Stimulated activated CD4-positive, alpha-beta T cell treated with anti-CD3 and anti-CD28 coated beads, TNF-alpha, amount 100 ng/mL, for 48 hours (primary cell): ENCODE measurements around the gene CACNA1H.
"Not testable (repeated sequence)": the region's sequence is repeated elsewhere in the genome, so short reads cannot be mapped to it uniquely, and the experiment has no call there.

Experiments used
- DNase-seq, 3 donors: peaks; one replicate each; pipeline ENCODE4 v3.0.0-alpha.2; 2020; ENCODE audit warnings: low read depth in 3 of 3

Gene CACNA1H

DNA sequence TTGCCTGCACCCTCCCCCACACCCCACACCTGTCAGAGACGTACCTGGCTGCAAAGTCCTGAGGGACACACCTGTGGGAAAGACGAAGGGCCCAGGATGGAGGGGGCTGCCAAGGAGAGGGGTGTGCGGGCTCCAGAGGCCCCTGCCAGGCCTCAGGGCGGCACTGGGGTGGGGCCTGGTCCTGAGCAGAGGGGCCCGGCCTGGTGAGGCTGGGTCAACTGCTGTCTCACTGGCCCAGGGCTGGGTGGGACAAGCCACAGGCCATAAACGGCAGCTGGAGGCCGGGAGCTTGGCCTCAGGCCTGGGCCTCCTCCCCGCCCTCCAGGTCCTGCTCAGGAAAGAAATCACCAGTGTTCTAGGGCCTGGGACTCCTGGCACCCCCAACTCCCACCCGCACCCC lies 71.7 kb downstream of the CACNA1H start:
- DNase-seq: no peak

GRCh38 chr16:1225051-1225451 lies 72.1 kb downstream of the CACNA1H start, which contains the start of gene TPSG1:
TPSG1 (minus strand) TSS chr16:1225268; CDS start chr16:1225252, 16 bp downstream.
- DNase-seq: no peak

DNA sequence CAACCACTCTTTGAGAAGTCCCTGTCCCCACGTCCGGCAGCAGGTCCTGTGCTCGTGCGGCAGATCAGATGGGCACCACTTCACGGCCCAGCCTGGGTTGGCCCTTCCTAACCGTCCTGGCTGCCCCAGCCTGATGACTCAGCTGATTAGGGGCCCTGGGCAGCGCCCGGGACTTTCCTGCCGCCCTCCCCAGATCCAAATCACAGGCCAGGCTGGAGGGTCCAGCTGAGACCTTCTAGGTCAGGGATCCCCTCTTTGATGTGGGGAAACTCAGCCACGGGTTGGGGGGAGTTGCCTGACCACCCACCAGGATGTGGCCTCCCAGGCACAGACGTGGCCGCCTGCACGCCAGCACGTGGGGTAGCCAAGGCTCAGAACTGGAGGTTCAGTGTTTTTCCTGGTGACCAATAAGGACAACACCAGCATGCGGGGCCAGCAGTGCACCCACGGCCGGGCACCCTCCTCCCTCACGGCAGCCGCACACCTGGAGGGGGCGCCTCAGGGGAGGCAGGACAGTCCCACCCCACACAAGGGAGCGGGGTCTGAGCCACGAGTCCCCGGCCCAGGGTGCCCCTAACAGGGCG lies 72.9 kb downstream of the CACNA1H start:
- DNase-seq: not testable (repeated sequence)

GRCh38 chr16:1226692-1227091 lies 73.8 kb downstream of the CACNA1H start:
- not testable (repeated sequence) for DNase-seq

GRCh38 chr16:1228227-1228626 lies 75.3 kb downstream of the CACNA1H start:
- not testable (repeated sequence) for DNase-seq

DNA sequence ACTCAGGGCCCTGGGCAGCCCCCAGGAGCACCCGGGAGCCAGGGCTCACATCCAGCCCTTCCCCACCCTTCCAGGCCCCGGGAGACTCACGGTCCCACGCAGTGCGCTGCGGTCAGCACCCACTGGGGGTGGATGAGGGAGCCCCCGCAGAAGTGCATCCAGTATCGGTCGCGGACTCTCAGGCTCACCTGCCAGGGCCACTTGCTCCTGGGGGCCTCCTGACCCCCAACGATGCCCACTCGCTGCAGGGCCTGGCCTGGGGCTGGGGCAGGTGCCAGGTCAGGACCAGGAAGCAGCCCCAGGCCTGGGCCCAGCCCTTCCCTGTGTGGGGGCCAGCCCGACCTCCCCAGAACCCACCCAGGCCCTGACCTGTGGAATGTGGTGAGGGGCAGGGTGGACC lies 76.6 kb downstream of the CACNA1H start:
- DNase-seq: not testable (repeated sequence)

DNA sequence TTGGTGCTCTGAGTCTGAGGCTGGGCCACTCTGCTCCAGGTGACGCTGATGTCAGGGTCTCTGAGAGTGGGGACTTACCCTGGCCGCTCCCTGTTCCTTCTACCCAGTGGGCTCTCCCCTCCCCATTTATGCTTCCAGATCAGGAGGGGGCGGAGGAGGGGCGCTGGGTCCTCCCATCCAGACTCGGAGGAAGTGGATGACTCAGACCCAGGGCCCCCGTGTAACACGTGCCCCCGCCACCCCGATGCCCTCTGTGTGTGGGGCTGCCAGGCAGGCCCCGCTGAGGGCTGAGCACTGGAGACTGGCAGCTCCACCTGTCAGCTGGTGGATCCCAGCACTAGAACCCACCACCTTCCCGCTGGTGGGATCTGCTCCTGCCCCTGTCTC lies 77.2 kb downstream of the CACNA1H start, which contains the start of gene TPSB2:
Gene TPSB2 (minus strand): TSS at position 101 of the 387 bp plus-strand sequence. CDS start 233 bp downstream, outside the sequence.
- DNase-seq: not testable (repeated sequence)

DNA sequence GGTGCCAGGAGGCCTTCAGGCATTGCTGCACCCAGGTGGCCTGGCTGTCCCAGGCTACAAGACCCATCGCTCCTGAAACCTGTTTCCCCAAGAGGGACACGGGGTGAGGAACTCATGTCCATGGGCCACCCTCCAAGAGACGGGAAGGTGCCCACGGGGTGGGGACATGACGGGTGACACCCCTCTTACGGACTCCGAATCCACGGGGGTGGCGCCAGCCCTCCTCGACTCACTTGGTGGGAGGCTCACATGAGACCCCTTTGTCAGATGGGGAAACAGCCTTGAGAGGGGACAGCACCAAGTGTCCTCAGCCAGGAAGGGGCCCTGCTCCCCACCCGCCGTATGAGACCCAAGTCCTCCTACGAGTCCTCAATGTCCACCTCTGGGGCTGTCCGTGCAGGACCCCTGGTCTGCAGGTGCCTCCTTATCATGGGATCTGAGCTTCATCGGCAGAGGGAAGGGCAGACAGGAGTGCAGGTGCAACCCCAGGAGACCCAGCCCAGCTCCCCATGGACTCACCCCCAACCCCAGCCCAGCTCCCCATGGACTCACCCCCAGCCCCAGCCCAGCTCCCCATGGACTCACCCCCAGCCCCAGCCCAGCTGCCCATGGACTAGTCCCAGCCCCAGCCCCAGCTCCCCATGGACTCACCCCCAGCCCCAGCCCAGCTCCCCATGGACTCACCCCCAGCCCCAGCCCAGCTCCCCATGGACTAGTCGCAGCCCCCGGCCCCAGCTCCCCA lies 77.7 kb downstream of the CACNA1H start:
- not testable (repeated sequence) for DNase-seq

DNA sequence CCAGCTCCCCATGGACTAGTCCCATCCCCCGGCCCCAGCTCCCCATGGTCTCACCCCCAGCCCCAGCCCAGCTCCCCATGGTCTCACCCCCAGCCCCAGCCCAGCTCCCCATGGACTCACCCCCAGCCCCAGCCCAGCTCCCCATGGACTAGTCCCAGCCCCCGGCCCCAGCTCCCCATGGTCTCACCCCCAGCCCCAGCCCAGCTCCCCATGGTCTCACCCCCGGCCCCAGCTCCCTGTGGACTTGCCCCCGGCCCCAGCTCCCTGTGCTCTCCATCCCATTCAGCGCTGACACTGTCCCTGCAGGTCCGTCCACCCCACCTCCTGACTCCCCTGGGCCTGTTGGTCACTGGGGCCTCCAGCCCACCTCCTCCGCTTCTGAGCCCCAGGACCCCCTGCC lies 78.4 kb downstream of the CACNA1H start:
- not testable (repeated sequence) for DNase-seq

- DNase-seq: not testable (repeated sequence)
Measured at GRCh38 chr16:1232049-1232748, 79.3 kb downstream of the CACNA1H start.

- not testable (repeated sequence) for DNase-seq
Measured at GRCh38 chr16:1236659-1237058, 83.8 kb downstream of the CACNA1H start.

GRCh38 chr16:1237990-1238389 lies 85.1 kb downstream of the CACNA1H start:
- no peak for DNase-seq

GRCh38 chr16:1238909-1239308 lies 86.0 kb downstream of the CACNA1H start:
- not testable (repeated sequence) for DNase-seq

GRCh38 chr16:1239575-1239974 lies 86.7 kb downstream of the CACNA1H start:
- not testable (repeated sequence) for DNase-seq

DNA sequence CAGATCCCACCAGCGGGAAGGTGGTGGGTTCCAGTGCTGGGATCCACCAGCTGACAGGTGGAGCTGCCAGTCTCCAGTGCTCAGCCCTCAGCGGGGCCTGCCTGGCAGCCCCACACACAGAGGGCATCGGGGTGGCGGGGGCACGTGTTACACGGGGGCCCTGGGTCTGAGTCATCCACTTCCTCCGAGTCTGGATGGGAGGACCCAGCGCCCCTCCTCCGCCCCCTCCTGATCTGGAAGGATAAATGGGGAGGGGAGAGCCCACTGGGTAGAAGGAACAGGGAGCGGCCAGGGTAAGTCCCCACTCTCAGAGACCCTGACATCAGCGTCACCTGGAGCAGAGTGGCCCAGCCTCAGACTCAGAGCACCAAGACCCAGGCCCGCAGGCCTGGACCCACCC lies 87.5 kb downstream of the CACNA1H start, which contains the start of gene TPSAB1:
Gene TPSAB1 (plus strand): TSS at position 270 of the 400 bp plus-strand sequence. CDS start 234 bp downstream, outside the sequence.
- DNase-seq: not testable (repeated sequence)

GRCh38 chr16:1241081-1241480 lies 88.2 kb downstream of the CACNA1H start:
- not testable (repeated sequence) for DNase-seq

- DNase-seq: not testable (repeated sequence)
Measured at GRCh38 chr16:1243363-1243762, 90.5 kb downstream of the CACNA1H start.

GRCh38 chr16:1243907-1244850 lies 91.3 kb downstream of the CACNA1H start:
- not testable (repeated sequence) for DNase-seq

DNA sequence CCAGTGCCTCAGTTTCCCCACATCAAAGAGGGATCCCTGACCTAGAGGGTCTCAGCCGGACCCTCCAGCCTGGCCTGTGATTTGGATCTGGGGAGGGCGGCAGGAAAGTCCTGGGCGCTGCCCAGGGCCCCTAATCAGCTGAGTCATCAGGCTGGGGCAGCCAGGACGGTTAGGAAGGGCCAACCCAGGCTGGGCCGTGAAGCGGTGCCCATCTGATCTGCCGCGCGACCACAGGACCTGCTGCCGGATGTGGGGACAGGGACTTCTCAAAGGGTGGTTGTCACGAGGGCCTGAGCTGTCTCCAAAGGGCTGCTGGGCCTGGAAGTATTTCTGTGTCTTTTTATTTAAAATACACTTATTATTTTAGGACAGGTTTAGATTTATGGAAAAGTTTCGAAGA lies 92.0 kb downstream of the CACNA1H start:
- DNase-seq: no peak

- no peak for DNase-seq
Measured at GRCh38 chr16:1245452-1246020, 92.6 kb downstream of the CACNA1H start.
